ENCODE data around the gene TBC1D4.

DNA sequence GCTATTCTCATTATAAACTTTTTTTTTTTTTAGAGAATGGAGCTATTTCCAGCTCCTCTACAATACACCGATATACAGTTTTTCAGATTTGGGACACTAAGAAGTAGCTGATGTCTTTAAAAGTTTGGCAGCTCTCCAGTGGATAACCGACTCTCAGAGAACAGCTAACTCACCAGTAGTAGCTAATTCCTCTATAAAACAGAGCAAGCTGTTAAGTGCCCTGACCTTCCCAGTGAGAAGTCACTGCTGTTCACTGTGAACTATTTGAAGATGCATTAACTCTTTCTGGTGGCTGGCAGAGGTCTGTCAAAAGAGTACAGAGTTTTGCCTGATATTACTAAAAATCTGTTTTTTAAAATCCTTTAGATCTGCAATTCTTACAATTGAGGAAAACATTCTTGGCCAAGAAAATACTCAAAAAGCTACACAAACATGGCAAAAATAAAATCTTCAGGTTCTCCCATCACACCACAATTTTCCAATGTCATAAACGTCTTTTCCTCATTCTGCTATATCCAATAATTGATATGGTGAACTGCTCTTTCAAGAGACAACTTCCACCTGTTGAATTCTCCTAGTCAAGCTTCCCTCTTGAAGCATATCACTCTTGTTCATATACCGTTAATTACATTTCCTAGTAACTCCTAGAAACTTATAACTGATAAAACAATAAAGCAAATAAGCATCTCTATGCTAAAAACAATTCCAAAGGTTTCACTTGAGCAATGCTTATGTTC is 44.2 kb downstream of the TBC1D4 start:
- TF ChIP-seq CTCF (conservative IDR thresholded peaks at IDR 0.05; ENCODE audit: low read length) (no peak), EZH2phosphoT487 (IDR thresholded peaks at IDR 0.05; ENCODE audit: borderline replicate concordance) (no peak)
